Nephron (organoid): ENCODE data around the gene RAB3GAP1.

Source experiments
- H3K27ac Mint-ChIP-seq, 3 experiments: 2 replicates each; pipeline ENCODE4 v1.8.0; 2020; ENCODE audit warnings: mixed read lengths in 3 of 3, mild to moderate bottlenecking in 2 of 3, moderate library complexity in 1 of 3
- H3K27me3 Mint-ChIP-seq: 2 replicates; pipeline ENCODE4 v1.8.0; 2021; ENCODE audit warnings: low read depth, mild to moderate bottlenecking, moderate library complexity, mixed read lengths
- H3K36me3 Mint-ChIP-seq: 2 replicates; pipeline ENCODE4 v1.8.0; 2020; ENCODE audit warnings: low read depth, mixed read lengths
- H3K4me1 Mint-ChIP-seq: 2 replicates; pipeline ENCODE4 v1.8.0; 2020; ENCODE audit warnings: mixed read lengths
- H3K4me3 Mint-ChIP-seq, 3 experiments: 2 replicates each; pipeline ENCODE4 v1.8.0; 2020; ENCODE audit warnings: mild to moderate bottlenecking in 3 of 3, mixed read lengths in 3 of 3, moderate library complexity in 2 of 3
- H3K9me3 Mint-ChIP-seq: 2 replicates; pipeline ENCODE4 v1.8.0; 2020; ENCODE audit warnings: mixed read lengths
- TF ChIP-seq, protein P1 (sequence below), 3 experiments: fragments of 200-600 bp; sonication (generic); IDR thresholded peaks; one replicate each; pipeline ENCODE4 v1.5.0; 2021; ENCODE audit warnings: antibody characterized with exemption in 3 of 3; ENCODE audit not compliant: unreplicated experiment in 3 of 3

The RAB3GAP1 gene

GRCh38 chr2:135174049-135174809, 122.1 kb downstream of the RAB3GAP1 start:
- TF ChIP-seq, protein P1, sequence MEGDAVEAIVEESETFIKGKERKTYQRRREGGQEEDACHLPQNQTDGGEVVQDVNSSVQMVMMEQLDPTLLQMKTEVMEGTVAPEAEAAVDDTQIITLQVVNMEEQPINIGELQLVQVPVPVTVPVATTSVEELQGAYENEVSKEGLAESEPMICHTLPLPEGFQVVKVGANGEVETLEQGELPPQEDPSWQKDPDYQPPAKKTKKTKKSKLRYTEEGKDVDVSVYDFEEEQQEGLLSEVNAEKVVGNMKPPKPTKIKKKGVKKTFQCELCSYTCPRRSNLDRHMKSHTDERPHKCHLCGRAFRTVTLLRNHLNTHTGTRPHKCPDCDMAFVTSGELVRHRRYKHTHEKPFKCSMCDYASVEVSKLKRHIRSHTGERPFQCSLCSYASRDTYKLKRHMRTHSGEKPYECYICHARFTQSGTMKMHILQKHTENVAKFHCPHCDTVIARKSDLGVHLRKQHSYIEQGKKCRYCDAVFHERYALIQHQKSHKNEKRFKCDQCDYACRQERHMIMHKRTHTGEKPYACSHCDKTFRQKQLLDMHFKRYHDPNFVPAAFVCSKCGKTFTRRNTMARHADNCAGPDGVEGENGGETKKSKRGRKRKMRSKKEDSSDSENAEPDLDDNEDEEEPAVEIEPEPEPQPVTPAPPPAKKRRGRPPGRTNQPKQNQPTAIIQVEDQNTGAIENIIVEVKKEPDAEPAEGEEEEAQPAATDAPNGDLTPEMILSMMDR (IDR thresholded peaks at IDR 0.05; ENCODE audit: unreplicated experiment in 3 of 3), result no peak
- no peak overlapping the region for H3K27ac Mint-ChIP-seq
- peaks cover 74% of the 10 kb centered on the region for H3K36me3 Mint-ChIP-seq
- peaks cover 14% of the 10 kb centered on the region for H3K9me3 Mint-ChIP-seq
- H3K4me3 Mint-ChIP-seq, result no peak overlapping the region
- H3K27me3 Mint-ChIP-seq, result no peaks in the 10 kb centered on the region
- no peaks in the 10 kb centered on the region for H3K4me1 Mint-ChIP-seq

GRCh38 chr2:135174810-135175093, 122.7 kb downstream of the RAB3GAP1 start:
- H3K27ac Mint-ChIP-seq, result no peak overlapping the region

DNA sequence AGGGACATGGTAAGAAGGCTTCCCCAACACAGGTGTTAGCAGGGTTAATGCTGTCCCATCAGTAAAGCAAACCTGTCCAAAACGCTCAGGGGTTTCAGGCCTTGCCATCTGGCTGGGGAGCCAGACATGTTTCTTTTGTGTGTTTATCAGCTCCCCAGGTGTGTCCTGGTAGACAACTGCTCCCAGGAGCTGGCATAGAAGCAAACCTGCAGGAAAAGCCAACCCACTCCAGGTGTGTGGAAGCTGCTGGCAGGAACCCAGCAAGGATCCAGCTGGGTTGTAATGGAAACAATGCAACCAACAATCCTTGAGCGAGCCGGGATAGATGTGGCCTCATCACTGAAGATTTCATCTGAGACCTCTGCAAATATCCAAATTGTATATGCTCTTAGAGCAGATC, 123.1 kb downstream of the RAB3GAP1 start:
- Mint-ChIP-seq H3K4me1 (no peaks in the 10 kb centered on the region), H3K9me3 (peaks cover 14% of the 10 kb centered on the region), H3K36me3 (peaks cover 67% of the 10 kb centered on the region), H3K27me3 (no peaks in the 10 kb centered on the region), H3K4me3 (no peak overlapping the region), H3K27ac (no peak overlapping the region)
- TF ChIP-seq, protein P1 (IDR thresholded peaks at IDR 0.05; ENCODE audit: unreplicated experiment in 3 of 3), result no peak

More at GRCh38 chr2:135174810-135175093, 122.7 kb downstream of the RAB3GAP1 start:
- H3K27me3 Mint-ChIP-seq, result no peaks in the 10 kb centered on the region
- peaks cover 71% of the 10 kb centered on the region for H3K36me3 Mint-ChIP-seq
- H3K4me1 Mint-ChIP-seq, result no peaks in the 10 kb centered on the region
- TF ChIP-seq, protein P1 (IDR thresholded peaks at IDR 0.05; ENCODE audit: unreplicated experiment in 3 of 3), result no peak
- H3K4me3 Mint-ChIP-seq, result no peak overlapping the region
- peaks cover 14% of the 10 kb centered on the region for H3K9me3 Mint-ChIP-seq

DNA sequence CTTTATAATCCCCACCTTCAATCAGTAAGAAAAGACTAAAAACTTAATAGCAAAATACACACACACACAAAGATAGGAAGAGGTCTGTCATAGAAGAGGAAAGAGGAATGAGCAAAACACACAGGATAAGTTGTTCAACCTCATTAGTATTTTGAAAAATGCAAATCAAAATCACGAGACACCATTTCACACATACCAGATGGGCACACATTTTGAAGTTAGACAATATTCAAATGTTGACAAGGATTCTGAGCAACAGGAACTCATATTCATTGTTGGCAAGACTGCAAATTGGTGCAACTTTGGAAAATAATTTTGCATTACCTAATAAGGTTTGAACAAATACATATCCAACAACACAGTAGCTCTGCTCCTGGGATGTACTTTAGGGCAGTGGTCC, 127.6 kb downstream of the RAB3GAP1 start:
- peaks cover 14% of the 10 kb centered on the region for H3K9me3 Mint-ChIP-seq
- peaks cover 34% of the 10 kb centered on the region for H3K36me3 Mint-ChIP-seq
- no peaks in the 10 kb centered on the region for H3K4me1 Mint-ChIP-seq
- H3K4me3 Mint-ChIP-seq, result no peak overlapping the region
- H3K27ac Mint-ChIP-seq, result no peak overlapping the region
- TF ChIP-seq, protein P1 (IDR thresholded peaks at IDR 0.05; ENCODE audit: unreplicated experiment in 3 of 3), result no peak
- no peaks in the 10 kb centered on the region for H3K27me3 Mint-ChIP-seq

DNA sequence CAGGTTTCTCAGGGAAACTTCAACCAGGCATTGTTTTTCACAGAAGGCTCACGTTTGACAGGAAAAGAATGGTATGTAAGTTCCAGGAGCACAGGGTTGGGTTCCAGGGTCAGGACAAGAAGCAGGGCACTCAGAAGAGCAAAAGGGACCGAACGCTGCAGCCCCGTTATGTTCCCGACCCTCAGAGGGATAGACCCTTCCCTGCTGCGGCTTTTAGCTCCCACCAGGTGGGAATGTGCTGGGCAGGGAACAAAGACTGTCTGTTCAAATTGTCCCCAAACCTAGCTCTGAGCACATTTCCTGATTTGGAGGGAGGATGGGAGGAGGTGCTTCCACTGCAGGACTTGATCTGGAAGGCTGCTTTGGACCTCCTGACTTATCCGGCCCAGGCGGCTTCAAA, 130.1 kb downstream of the RAB3GAP1 start:
- peaks cover 11% of the 10 kb centered on the region for H3K36me3 Mint-ChIP-seq
- TF ChIP-seq, protein P1 (IDR thresholded peaks at IDR 0.05; ENCODE audit: unreplicated experiment in 3 of 3), result no peak
- no peak overlapping the region for H3K4me3 Mint-ChIP-seq
- no peaks in the 10 kb centered on the region for H3K27me3 Mint-ChIP-seq
- peaks cover 4% of the 10 kb centered on the region for H3K9me3 Mint-ChIP-seq
- H3K4me1 Mint-ChIP-seq, result no peaks in the 10 kb centered on the region
- no peak overlapping the region for H3K27ac Mint-ChIP-seq

DNA sequence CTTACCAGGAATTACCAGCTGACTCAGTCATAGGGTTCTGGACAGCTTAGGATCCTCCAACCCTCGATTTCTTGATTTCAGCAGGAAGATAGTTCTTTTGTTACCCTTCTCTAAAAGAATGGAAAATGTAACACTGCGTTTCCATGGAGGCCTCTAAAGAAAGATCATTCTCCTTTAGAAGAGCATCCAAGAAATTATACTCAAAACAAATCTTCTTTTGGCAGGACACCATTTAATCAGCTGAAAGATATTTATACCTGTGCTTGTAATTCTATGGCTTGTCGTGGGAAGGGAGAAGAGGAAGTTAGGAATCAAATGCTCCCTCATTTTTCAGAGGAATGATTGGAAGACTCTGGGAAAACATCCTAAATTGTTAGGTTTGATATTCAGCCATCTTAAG, 130.5 kb downstream of the RAB3GAP1 start:
- no peaks in the 10 kb centered on the region for H3K27me3 Mint-ChIP-seq
- H3K4me1 Mint-ChIP-seq, result no peaks in the 10 kb centered on the region
- H3K4me3 Mint-ChIP-seq, result no peak overlapping the region
- H3K27ac Mint-ChIP-seq, result no peak overlapping the region
- H3K36me3 Mint-ChIP-seq, result peaks cover 7% of the 10 kb centered on the region
- TF ChIP-seq, protein P1 (IDR thresholded peaks at IDR 0.05; ENCODE audit: unreplicated experiment in 3 of 3), result no peak
- peaks cover 2% of the 10 kb centered on the region for H3K9me3 Mint-ChIP-seq
